ENCODE results near the gene OR1A2.

GRCh38 chr17:3157218-3157617 is 40.1 kb upstream of the OR1A2 start:
- TF ChIP-seq CTCF (IDR thresholded peaks at IDR 0.05) (no peak), POLR2A (IDR thresholded peaks at IDR 0.05) (no peak), EP300 (IDR thresholded peaks at IDR 0.05) (no peak)

All from tibial nerve (tissue), 4 donors.